Activated CD4-positive, alpha-beta T cell treated with anti-CD3 and anti-CD28 coated beads, Interleukin-2, Interleukin-6, amounts not matched to agents 100 ng/mL and 50 ng/mL, durations not matched to agents 16 hours and 8 hours (primary cell): ENCODE data around the gene DOCK2.
"Not testable (repeated sequence)": the region's sequence is repeated elsewhere in the genome, so short reads cannot be mapped to it uniquely, and the experiment has no call there.

Source experiments
- DNase-seq: peaks from one replicate; pipeline ENCODE4 v3.0.0-alpha.2; 2020

Gene DOCK2

GRCh38 chr5:169914766-169915165, 277.7 kb downstream of the DOCK2 start:
- DNase-seq: no peak

GRCh38 chr5:169917500-169917899, 280.4 kb downstream of the DOCK2 start:
- DNase-seq: no peak

DNA sequence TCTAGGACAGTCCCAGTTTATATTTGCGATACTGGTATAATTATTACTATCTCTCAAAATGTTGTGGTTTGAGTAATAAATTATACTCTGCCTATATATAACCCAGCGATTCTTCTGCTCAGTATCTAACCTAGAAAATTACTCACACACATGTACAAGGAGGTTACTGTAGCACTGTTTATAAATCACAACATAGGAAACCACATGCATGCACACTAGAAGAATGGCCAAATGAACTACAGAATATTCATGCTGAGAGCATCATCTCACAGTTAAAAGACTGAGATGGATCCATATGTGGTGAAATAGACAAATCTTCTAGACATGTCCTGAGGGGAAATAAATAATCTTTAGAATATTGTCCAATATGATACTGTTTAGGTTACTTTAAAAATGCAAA, 281.2 kb downstream of the DOCK2 start:
- DNase-seq: no peak

GRCh38 chr5:169920474-169920873, 283.4 kb downstream of the DOCK2 start:
- no peak for DNase-seq

DNA sequence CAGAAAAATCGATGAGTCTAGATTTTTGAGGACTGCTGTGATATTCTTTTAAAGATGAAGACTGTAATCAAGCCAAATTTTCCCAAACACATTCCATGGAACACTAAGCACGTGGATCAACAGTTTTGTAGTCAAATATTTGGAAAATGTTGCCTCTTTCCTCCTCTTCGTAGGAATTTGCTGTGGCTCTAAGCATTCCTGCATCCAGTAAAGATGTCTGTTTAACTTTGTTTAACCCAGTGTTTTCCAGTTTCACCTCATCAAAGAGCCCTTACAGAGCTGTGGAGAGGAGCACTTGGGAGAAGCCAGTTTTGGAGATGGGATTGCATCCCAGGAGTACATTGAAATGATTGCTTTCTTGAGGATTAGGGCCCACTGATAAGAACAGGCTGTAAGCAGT, 284.3 kb downstream of the DOCK2 start:
- DNase-seq: no peak

- no peak for DNase-seq
Observed at GRCh38 chr5:169921949-169922348, 284.9 kb downstream of the DOCK2 start.

DNA sequence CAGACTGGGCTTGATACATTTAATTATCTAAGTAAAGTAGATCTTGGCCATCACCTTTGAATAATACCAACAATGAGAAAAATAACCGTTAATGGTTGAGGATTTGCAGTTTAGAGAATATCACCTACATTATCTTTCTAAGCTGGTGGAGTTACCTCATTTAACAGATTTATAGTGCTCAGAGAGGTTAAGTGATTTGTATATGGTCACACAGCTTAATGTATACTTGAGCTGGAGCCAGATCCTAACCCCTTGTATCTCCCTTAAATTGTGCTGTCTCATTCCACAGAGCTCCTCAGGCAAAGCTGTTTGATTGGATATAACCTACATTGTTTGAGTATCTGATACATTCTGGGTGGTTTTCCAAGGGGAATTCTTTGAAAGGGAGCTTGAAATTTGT, 285.4 kb downstream of the DOCK2 start:
- DNase-seq: no peak

GRCh38 chr5:169923988-169924387, 286.9 kb downstream of the DOCK2 start:
- no peak for DNase-seq

- no peak for DNase-seq
Observed at GRCh38 chr5:169933127-169933526, 296.1 kb downstream of the DOCK2 start.

DNA sequence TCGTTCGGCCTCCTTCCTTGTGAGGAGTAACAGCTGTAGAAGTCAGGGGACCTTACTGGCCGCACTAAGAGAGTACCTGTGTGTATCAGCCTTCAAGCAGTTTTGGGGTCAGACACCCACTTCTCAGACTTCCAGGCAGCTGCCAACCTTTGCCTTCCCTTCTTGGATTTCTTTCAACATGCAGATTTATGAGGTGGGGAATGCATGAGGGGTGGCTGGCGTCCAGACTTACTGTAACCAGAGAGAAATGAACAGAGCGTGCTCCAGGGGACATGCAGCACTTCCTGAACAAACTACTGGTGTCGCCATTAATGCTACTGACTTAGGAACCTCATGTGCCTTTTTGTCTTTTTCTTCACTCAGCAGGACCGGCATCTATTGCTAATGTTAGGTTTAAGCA, 296.5 kb downstream of the DOCK2 start:
- DNase-seq: no peak

GRCh38 chr5:169934990-169935389, 297.9 kb downstream of the DOCK2 start:
- DNase-seq: no peak

- no peak for DNase-seq
Observed at GRCh38 chr5:169935762-169936161, 298.7 kb downstream of the DOCK2 start.

GRCh38 chr5:169938439-169938838, 301.4 kb downstream of the DOCK2 start:
- no peak for DNase-seq

DNA sequence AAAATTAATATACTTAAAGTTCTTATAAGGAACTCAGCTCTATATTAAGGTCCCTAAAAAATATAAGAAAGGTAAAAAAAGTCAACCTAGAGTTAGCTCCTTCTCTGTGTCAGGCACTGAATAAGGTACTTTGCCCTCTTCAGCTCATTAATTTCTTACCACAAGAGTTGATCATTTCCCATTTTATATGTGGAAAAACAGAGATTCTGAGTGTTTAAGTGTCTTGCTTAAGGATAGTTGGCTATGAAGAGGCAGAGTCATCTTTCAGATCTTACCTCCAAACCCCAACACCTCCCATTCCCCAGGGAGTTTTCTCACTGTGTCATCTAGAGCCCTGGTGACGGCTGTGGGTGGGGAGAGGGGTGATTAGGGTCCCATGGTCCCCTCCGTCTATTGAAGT, 302.7 kb downstream of the DOCK2 start:
- no peak for DNase-seq

GRCh38 chr5:169941542-169941941, 304.5 kb downstream of the DOCK2 start:
- DNase-seq: no peak

DNA sequence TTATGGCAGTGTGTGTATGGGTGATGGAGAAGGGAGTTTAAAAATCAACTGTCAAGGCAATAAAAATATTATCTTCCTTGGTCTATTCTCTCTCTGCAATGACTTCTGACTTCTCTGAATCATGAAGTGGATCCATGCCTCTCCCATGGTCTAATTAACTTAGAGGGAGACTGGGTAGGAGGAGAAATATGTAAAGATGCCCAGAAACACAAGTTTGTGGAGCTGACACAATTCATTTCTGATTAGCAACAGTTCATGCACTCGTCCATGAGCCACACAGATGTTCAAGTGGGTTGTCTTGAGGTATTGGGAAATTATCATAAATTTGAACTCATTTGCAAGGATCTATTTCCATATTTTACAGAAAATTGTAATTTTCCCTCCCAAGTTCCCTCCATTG, 305.1 kb downstream of the DOCK2 start:
- no peak for DNase-seq

DNA sequence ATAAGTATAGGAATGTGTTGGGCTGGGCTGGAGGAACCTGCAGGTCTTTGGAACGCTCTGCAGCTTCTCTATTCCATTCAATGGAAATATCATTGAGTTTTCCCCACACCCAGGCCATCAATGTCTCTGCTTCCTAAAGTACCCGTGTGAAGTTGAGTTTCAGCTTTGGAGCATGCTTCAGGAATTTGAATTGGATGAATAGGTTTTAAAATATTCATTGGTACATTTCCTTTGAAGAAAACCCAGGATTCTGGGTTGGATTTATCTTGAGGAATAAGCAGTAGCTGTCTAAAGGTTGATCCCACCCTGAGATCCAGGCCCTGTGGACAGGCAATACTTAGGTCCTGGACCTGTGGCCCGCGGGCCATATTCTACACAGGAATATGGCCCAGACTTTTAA, 306.0 kb downstream of the DOCK2 start:
- DNase-seq: no peak

DNA sequence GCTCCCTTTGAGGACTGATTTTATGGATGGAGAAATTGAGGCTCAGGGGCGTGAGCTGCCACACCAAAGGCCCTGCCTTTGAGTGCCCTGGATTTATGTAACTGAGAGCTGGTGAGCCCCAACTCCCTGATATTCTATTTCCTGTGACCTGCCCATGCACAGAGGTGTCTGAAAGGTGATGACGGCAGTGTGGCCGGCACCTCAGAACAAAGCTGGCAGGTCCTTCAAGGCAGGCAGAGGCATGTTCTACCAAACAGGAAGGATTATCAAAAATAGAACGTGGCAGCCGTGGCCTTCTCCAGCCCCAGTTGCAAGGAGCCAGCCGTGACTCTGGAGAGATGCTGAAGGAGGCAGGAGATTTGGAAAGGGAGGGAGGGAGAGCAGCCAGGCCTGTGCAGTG, 307.0 kb downstream of the DOCK2 start:
- no peak for DNase-seq

DNA sequence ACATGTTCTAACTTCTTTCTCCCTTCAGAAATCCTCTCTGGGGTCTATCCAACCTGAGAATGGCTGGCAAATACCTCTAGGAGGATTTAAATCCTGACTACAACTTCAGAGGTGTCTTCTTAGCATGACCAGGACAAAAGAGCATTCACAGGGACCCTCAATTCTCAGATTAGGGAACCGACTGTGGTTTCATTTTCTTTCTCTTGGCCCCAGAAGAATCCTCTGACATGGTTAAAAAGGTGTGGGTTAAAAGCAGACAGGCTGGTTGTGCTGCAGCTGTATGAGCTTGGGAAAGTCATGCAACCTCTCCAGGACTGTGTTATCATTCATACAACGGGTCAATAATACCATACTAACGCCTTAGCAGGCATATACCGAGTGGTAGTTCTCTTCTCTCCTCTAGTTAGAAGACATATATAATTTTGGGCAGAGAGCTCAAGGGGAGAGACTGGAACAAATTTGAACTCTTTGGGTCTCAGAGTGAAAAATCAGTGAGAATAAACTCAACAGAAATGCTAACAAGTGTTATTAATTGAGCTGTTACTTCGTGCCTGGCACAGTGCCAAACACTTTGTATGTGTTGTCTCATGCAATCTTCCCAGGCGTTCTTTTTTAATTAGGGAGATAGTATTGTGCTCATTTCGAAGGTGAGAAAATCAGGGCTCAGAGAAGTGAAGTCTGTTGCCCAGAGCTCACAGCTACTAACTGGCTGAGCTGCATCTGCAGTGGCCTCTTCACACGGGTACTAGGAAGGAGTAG, 308.0 kb downstream of the DOCK2 start:
- DNase-seq: no peak

DNA sequence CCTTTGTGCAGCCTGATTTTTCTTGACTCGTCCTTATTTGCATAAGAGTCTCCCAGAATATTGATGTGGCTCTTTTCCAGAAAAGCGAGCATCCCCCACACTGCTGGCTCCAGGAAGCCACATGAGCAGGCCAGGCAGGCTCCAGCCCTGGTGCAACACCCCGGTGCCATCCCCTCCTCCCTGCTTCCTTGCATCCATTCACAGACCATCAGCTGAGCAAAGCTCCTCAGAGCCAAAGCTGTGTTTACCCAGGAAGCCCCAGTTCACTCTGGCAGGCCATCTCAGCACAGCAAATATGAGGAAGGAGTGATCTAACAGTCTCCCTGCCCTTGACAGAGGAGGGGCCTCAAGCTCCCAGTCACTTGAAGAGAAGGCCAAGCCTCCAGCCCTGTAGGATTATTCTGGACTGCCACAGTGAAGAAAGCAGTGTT, 308.8 kb downstream of the DOCK2 start:
- no peak for DNase-seq

DNA sequence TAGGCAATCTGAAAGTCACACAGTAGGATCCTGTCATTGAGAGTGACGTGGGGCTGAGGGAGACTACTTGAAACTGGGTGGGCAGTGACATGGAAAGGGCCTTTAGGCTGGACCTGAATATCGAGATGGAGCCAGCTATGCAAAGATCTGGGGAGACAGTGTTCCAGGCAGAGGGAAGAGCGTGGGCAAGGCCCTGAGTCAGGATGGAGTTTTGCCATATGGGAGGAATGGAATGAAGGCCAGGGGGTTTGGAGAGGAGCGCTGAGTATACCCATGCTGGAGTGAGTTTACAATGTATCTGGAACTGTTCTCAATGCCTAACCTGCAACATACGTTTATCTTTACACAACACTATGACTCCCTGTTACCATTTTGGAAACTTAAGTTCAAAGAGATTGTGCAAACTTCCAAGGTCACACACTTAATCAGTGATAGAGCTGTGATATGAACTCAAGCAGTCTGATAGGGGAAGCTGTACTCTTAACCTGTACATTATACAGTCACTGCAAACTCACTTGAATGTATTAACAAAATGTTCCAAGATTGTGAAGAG, 309.7 kb downstream of the DOCK2 start:
- no peak for DNase-seq

- no peak for DNase-seq
Observed at GRCh38 chr5:169950333-169950732, 313.3 kb downstream of the DOCK2 start.

DNA sequence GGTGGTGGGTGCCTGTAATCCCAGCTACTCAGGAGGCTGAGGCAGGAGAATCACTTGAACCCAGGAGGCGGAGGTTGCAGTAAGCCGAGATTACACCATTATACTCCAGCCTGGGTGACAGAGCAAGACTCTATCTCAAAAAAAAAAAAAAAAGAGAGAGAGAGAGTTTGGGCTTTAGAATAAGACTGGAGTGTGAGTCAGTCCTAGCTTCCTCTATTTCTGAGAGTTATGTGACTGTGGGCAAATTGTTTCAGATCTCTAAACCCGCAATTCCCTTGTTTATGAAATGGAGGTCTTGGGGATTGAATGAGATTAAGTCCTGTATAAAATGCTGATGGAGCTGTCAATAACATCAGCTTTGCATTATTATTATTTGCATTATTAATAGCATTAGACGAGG, 316.1 kb downstream of the DOCK2 start:
- not testable (repeated sequence) for DNase-seq

DNA sequence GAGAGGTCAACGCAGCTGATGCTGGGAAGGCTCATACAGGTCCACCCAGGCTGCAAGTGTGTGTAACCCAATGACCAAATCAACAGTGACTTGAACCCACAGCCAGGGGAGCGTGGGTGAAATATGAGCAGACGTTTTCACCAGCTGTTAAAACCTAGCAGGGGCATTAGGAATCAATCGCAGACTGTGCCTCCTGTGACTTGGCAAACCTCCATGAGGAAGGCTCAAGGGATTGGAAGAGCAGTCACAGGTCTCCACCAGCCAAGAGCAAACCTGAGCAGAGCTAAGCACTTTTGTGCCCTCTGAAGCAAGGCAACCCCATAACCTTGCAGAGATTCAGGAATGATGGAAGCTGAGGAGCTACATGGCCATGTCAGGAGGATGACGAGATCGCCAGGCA, 317.7 kb downstream of the DOCK2 start:
- no peak for DNase-seq

- no peak for DNase-seq
Observed at GRCh38 chr5:169956126-169956525, 319.1 kb downstream of the DOCK2 start.
